Measurements from ENCODE around the gene UBFD1.

DNA sequence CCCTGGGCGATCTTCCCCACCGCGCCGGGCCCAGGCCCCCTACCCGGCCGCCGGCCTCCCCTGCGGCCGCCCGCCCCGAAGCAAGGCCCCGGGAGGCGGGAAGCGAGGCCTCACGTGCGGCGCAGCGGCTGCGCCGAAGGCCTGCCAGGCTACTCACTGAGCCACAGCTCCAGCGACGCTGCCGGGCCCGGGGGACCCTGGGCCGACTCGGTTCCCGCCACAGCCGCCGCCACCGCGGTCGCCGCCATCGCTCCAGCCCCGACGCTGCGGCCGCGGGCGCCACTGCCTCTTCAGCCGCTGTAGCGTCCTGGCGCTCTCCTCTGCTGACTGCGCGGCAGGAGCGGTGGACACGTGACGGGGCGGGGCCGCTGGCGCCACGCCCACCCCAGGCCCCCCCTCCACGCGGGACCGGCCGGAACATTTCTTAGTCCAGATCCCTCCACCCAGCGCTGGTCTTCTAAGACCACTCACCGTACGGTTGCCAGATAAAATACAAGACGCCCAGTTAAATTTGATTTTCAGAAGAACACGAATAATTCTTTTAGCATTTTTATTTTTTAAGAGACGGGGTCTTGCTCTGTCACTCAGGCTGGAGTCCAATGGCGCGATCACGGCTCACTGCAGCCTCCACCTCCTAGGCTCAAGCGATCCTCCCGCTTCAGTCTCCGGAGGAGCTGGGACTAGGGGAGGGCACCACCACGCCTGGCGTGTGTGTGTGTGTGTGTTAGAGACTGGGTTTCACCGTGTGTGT is 47.2 kb upstream of the UBFD1 start, which contains the start of gene GGA2:
- no peak for TF ChIP-seq EZH2 (IDR thresholded peaks at IDR 0.05; ENCODE audit: low read depth)
- TF ChIP-seq, protein P1, sequence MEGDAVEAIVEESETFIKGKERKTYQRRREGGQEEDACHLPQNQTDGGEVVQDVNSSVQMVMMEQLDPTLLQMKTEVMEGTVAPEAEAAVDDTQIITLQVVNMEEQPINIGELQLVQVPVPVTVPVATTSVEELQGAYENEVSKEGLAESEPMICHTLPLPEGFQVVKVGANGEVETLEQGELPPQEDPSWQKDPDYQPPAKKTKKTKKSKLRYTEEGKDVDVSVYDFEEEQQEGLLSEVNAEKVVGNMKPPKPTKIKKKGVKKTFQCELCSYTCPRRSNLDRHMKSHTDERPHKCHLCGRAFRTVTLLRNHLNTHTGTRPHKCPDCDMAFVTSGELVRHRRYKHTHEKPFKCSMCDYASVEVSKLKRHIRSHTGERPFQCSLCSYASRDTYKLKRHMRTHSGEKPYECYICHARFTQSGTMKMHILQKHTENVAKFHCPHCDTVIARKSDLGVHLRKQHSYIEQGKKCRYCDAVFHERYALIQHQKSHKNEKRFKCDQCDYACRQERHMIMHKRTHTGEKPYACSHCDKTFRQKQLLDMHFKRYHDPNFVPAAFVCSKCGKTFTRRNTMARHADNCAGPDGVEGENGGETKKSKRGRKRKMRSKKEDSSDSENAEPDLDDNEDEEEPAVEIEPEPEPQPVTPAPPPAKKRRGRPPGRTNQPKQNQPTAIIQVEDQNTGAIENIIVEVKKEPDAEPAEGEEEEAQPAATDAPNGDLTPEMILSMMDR (conservative IDR thresholded peaks at IDR 0.05): no peak

Measured in PC-9 (cell line).